Measurements from ENCODE around the gene EDDM13.
"Not testable (repeated sequence)": the region's sequence is repeated elsewhere in the genome, so short reads cannot be mapped to it uniquely, and the experiment has no call there.

The EDDM13 gene

GRCh38 chr19:56321989-56322440 is 49.5 kb downstream of the EDDM13 start:
- no peak for DNase-seq

GRCh38 chr19:56324436-56324835 is 51.9 kb downstream of the EDDM13 start:
- DNase-seq = no peak

DNA sequence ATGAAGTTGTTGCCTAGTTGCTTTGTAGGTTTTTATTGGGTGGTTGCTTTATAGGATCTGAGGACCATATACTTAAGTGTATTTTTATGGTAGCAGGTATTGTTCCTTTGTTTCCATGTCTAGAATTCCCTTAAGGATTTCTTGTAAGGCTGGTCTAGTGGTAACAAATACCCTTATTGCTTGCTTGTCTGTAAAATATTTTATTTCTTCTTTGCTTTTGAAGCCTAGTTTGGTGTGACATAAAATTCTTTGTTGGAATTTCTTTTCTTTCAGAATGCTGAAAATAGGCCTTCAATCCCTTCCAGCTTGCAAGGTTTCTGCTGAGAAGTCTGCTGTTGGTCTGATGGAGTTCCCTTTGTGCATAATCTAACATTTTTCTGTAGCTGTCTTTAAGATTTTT is 60.1 kb downstream of the EDDM13 start:
- DNase-seq = no peak

DNA sequence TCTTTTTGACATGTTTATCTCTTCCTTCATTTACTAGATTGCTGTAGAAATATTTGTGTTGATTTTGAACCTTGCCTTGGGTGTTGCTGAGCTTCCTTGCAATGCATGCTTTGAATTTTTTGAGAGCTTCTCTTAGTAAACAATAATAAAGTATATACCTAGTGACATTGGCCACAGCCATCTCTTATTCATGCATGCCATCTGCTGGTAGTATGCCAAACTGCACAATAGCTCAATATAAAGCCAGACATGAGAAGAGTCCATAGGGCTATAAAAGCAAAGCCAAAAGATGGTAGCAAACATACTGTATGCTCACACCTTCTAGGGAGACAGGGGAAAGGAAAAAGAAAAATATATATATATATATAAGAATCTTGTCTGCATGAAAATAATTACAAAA is 61.0 kb downstream of the EDDM13 start:
- peak in 3 of 5 donors; percentile 27 to 34 (median 31) for DNase-seq

- DNase-seq = not testable (repeated sequence)
Observed at GRCh38 chr19:56335371-56335770, 62.8 kb downstream of the EDDM13 start.

- not testable (repeated sequence) for DNase-seq
Observed at GRCh38 chr19:56337077-56337476, 64.5 kb downstream of the EDDM13 start.

- DNase-seq = not testable (repeated sequence)
Observed at GRCh38 chr19:56339031-56339430, 66.5 kb downstream of the EDDM13 start.

- no peak for DNase-seq
Observed at GRCh38 chr19:56341948-56342347, 69.4 kb downstream of the EDDM13 start.

DNA sequence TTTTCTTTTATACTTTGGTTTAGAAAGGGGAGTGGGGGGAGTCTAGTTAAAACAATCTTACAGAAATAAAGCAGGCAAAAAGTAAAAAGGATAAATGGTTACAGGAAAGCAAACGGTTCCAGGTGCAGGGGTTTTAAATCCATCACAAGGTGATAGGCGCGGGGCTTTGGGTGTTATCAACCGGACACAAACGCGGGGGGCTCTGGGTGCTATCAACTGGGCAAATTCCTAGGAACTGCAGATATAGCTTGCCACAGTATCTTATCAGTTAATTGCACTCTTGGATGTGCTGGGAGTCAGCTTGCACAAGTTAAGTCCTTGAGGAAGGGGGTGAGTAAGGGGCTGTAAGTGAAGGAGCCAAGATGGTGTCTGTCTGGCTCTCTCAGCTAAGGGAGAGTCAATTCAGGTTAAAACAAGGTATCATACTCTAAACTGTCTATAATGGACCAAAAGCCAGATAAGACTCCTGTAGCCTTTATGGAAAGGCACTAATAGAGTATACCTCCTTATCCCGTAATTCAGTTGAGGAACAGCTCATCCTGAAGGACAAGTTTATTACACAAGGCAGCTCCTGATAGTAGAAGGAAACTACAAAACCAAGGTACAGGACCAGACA is 74.7 kb downstream of the EDDM13 start:
- no peak for DNase-seq

DNA sequence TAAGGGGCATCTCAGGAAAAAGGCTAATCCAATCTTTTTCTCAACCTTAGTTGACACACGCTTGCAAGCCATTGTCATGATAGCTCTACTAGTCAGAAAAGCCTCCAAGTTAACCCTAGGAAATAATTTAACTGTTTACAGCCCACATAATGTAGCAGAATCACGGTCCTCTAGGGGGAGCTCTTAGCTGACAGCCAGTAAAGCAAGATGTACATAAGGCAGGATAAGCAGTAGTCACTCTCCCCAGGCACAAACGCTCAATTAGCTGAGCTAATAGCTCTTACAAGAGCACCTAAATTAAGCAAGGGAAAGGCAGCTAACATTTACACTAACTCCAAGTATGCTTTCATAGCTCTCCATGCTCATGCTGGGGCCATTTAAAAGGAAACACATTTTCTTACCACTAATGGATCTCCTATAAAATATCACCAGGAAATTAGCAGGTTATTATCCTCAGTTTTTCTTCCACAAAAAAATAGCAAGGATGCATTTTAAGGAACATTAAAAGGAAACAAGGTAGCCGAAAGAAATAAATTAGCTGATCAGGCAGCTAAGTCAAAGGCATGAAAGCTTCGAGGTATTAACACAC is 75.8 kb downstream of the EDDM13 start:
- DNase-seq = peak in 1 of 5 donors; percentile 11

DNA sequence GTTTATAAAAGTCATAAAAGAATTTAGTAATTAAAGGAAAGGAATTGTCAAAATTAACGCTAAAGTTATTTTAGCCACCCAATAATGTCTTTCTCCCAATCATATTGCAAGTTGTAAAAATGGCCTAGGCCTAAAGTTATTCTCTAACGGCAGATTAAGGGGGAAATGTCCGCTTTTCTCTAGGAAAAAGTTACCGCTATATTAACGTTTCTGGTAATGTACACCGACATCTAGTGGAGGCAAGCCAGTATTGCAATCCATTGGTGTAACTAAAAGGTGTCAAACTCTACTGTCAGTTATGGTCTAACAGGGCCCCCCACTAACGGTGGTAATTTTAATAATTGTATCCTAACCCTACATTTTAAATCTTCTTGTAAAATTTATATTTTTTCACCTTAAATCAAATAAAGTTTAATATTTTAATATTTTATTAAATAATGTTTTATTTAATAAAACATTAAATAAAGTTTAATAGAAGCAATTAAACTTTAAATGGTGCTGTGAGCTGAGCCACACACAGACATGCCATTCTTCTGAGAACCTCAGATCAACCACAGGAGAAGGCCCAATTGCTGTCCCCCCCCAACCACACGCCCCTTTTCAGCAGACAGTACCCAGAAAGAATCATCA is 78.0 kb downstream of the EDDM13 start:
- DNase-seq = peak in 4 of 5 donors; percentile 10 to 33 (median 22)

- no peak for DNase-seq
Observed at GRCh38 chr19:56351208-56351607, 78.7 kb downstream of the EDDM13 start.

GRCh38 chr19:56355517-56355916 is 83.0 kb downstream of the EDDM13 start:
- no peak for DNase-seq

DNA sequence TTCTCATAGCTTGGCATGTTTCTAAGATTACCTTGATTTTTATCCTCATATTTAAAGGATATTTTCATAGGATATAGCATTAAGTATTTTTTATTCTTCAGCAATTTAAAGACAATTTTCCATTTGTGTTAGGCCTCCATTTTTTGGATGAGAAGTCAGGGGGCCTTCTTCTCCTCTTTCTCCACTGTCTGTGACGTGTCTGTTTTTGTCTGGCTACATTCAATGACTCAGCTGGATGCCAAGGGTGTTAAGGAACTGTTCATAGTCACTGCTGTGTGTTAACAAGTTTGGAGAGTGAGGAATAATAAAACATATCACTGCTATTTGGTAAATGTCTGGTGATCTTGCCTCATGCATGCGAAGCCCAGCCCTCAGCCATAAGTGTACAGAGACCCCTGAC is 84.4 kb downstream of the EDDM13 start:
- DNase-seq = no peak
